ENCODE data around the gene CTSE. TPM values are rescaled to one million over a fixed set of nuclear protein-coding genes. Genes with fewer than 3 reads are reported as not detected.
"Not testable (repeated sequence)": the region's sequence is repeated elsewhere in the genome, so short reads cannot be mapped to it uniquely, and the experiment has no call there.

CTSE gene
- total and polyA plus RNA-seq, 2 experiments from 2014 or later, result not detected

- not testable (repeated sequence) for H3K9me2 ChIP-seq (ENCODE audit: insufficient read depth); H4K20me1 ChIP-seq (replicated peaks; ENCODE audit: insufficient read depth); H3K36me3 Mint-ChIP-seq (ENCODE audit: low read depth); H3K79me2 ChIP-seq (replicated peaks; ENCODE audit: insufficient read depth); H3F3A ChIP-seq (replicated peaks; ENCODE audit: low read depth); H3K27ac Mint-ChIP-seq; DNase-seq (ENCODE audit: low spot score); ATAC-seq; H3K4me3 Mint-ChIP-seq; H3K4me3 ChIP-seq; H3K9me3 Mint-ChIP-seq; H3K36me3 ChIP-seq (ENCODE audit: insufficient read depth); H2AFZ ChIP-seq; H3K27ac ChIP-seq (ENCODE audit: low read depth); H3K4me2 ChIP-seq
- Mint-ChIP-seq H3K4me1 (peaks cover 24% of the 10 kb centered on the region), H3K27me3 (ENCODE audit: insufficient read depth, low read depth, poor library complexity) (peaks cover 35% of the 10 kb centered on the region)
- Histone ChIP-seq H3K4me1 (ENCODE audit: insufficient read depth) (peaks cover 25% of the 10 kb centered on the region; the same call in 1 of the 2 replicates), H3K27me3 (ENCODE audit: insufficient read depth) (peaks cover 16% of the 10 kb centered on the region; the same call in 1 of the 2 replicates)
Measured at GRCh38 chr1:205996641-205997040, 27.1 kb downstream of the CTSE start.

- peak overlapping the region; percentile 0; the same call in 1 of the 2 replicates for H3K4me2 ChIP-seq
- H3K27ac ChIP-seq (ENCODE audit: low read depth), result no peak overlapping the region
- H3K4me3 ChIP-seq, result no peak overlapping the region
- peaks cover 23% of the 10 kb centered on the region; the same call in 2 of the 3 replicates for H3K4me1 Mint-ChIP-seq
- peaks cover 32% of the 10 kb centered on the region for H3K27me3 Mint-ChIP-seq (ENCODE audit: insufficient read depth, low read depth, poor library complexity)
- no peak overlapping the region for H3K27ac Mint-ChIP-seq
- peaks cover 14% of the 10 kb centered on the region; the same call in 1 of the 2 replicates for H3K27me3 ChIP-seq (ENCODE audit: insufficient read depth)
- no peak overlapping the region for H3K4me3 Mint-ChIP-seq
- H2AFZ ChIP-seq, result peak overlapping the region; percentile 69
- no peaks in the 10 kb centered on the region for H3K9me3 Mint-ChIP-seq
- peaks cover 5% of the 10 kb centered on the region; the same call in 1 of the 2 replicates for H3K9me2 ChIP-seq (ENCODE audit: insufficient read depth)
- H3K4me1 ChIP-seq (ENCODE audit: insufficient read depth), result peaks cover 25% of the 10 kb centered on the region; the same call in 1 of the 2 replicates
- no peaks in the 10 kb centered on the region for H3K79me2 ChIP-seq (replicated peaks; ENCODE audit: insufficient read depth)
- H3F3A ChIP-seq (replicated peaks; ENCODE audit: low read depth), result no peaks in the 10 kb centered on the region
- no peaks in the 10 kb centered on the region for H4K20me1 ChIP-seq (replicated peaks; ENCODE audit: insufficient read depth)
- no peak for ATAC-seq
- H3K36me3 Mint-ChIP-seq (ENCODE audit: low read depth), result no peaks in the 10 kb centered on the region
- no peak for DNase-seq (ENCODE audit: low spot score)
- H3K36me3 ChIP-seq (ENCODE audit: insufficient read depth), result no peaks in the 10 kb centered on the region
- TF ChIP-seq STAT1 (IDR thresholded peaks at IDR 0.05; ENCODE audit: unreplicated experiment) (no peak), CREB1 (CRISPR knock-in tag; IDR thresholded peaks at IDR 0.05; ENCODE audit: low read depth) (no peak), REST (IDR thresholded peaks at IDR 0.05; ENCODE audit: unreplicated experiment) (no peak), ZNF114 (CRISPR knock-in tag; IDR thresholded peaks at IDR 0.05) (no peak), NANOG (IDR thresholded peaks at IDR 0.05; ENCODE audit: borderline replicate concordance) (no peak), EZH2 (IDR thresholded peaks at IDR 0.05; ENCODE audit: low read depth, unreplicated experiment) (no peak), EZH2phosphoT487 (IDR thresholded peaks at IDR 0.05; ENCODE audit: unreplicated experiment) (no peak), ZNF462 (CRISPR knock-in tag; IDR thresholded peaks at IDR 0.05) (no peak), CTCF (conservative IDR thresholded peaks at IDR 0.05; ENCODE audit: low read depth in 2 of 2) (no peak)
Measured at GRCh38 chr1:205994346-205994745, 29.3 kb downstream of the CTSE start.
